Heart left ventricle (tissue), 13 donors: Measurements from ENCODE around the gene NFAT5.

Experiments used
- POLR2A ChIP-seq, 2 donors: fragments of 450-650 bp; IDR thresholded peaks; one replicate each; pipeline ENCODE4 v1.6.1; 2017; ENCODE audit warnings: antibody characterized with exemption in 2 of 2, mild to moderate bottlenecking in 2 of 2, moderate library complexity in 2 of 2
- TF ChIP-seq, protein P1 (sequence below), 12 donors: fragments of 200-600 bp; sonication (generic) in 4 of 12; IDR thresholded peaks; one replicate each; pipeline versions ENCODE4 v1.5.0 to v1.8.0; 2018 to 2022; ENCODE audit warnings: antibody characterized with exemption in 12 of 12, mild to moderate bottlenecking in 5 of 12
- donor health status: ischemic (EF 13 %, LVEDD 7.1; RV severe dilation, severe dysfunction).
- donor health status: DM: no; HTN: yes; CAD: no.
- donor health status: DM: no; HTN: no; CAD: no.
- donor health status: ischemic (EF 25% LVEDD 6.9; RV normal size, moderate dysfunction).
- donor health status: ischemic (EF 25% LVEDD 5.7; RV mildly dilated, moderate dysfunction).
- donor health status: ischemic (EF 35%, LVEDD 5.7; RV mildly dilated, moderate dysfunction).
- donor health status: nonischemic (EF 11% LVEDD 7.7; RV severe dilation, severe dysfunction).
- donor health status: DM: yes; HTN: yes; CAD: no.
- donor health status: PGD.
- donor health status: ischemic (EF 29% LVEDD 5.4; RV normal size, mild dysfunction).
- donor health status: nonischemic (EF 23%, LVEDD 6.1; RV moderate dilation, normal function).

DNA sequence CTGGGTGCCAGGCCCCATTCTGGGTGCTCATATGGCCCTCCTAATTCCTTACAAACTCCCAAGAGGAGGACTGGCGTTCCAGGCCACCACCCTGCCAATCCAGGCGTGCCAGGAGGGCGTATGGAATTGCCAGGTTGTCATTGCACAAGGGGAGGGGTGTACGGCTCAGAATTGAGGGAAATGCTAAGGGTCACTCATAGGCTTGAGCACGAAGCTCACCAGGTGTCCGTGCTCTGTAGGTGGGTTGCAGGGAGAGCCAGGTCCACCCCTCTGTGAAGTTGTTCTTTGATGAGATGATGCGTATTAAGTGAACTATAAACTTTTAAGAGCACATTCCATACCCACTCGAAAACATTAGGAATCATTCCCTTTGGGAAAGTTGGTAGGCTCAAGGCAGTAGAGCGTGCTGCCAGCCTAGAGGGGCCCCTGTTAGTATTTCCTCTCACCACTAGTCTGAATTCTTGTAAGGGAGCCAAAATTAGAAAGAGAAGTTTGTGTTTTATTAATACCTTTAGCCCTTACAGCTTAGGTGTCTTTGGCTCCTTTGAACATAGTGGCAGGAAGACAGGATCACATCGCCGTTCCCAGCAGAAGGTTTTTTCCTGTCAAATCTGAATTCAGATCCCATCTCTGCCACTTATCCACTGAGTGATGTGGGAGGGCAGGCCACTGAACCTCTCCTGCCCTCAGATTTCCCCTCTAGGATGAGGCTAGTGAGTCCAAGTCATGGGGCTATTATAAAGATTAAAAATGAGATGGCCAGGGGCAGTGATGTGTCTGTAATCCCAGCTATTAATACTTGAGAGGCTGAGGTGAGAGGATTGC, 38.7 kb upstream of the NFAT5 start:
- TF ChIP-seq, protein P1, sequence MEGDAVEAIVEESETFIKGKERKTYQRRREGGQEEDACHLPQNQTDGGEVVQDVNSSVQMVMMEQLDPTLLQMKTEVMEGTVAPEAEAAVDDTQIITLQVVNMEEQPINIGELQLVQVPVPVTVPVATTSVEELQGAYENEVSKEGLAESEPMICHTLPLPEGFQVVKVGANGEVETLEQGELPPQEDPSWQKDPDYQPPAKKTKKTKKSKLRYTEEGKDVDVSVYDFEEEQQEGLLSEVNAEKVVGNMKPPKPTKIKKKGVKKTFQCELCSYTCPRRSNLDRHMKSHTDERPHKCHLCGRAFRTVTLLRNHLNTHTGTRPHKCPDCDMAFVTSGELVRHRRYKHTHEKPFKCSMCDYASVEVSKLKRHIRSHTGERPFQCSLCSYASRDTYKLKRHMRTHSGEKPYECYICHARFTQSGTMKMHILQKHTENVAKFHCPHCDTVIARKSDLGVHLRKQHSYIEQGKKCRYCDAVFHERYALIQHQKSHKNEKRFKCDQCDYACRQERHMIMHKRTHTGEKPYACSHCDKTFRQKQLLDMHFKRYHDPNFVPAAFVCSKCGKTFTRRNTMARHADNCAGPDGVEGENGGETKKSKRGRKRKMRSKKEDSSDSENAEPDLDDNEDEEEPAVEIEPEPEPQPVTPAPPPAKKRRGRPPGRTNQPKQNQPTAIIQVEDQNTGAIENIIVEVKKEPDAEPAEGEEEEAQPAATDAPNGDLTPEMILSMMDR (IDR thresholded peaks at IDR 0.05): no peak
- no peak for TF ChIP-seq POLR2A (IDR thresholded peaks at IDR 0.05)
